Thymus (tissue), 11 donors: ENCODE data around the gene DNMT3A. TPM values are rescaled to one million over a fixed set of nuclear protein-coding genes. Genes with fewer than 3 reads are reported as not detected.
A peak's percentile ranks its signal among the peaks of the same experiment; 100 is the strongest.

Experiments used
- DNase-seq, 9 donors: peaks; one replicate each; pipeline ENCODE4 v3.0.0-alpha.2; 2013; ENCODE audit warnings: low spot score in 9 of 9, low read depth in 6 of 9, missing footprints in 1 of 9
- H3K27ac ChIP-seq, 2 donors: one replicate each; pipeline ENCODE4 v1.5.1; 2013; ENCODE audit warnings: control low read depth in 1 of 2, low read depth in 1 of 2, low read length in 1 of 2, mild to moderate bottlenecking in 1 of 2, moderate library complexity in 1 of 2
- H3K27me3 ChIP-seq, 2 donors: one replicate each; pipeline ENCODE4 v1.5.1; 2013; ENCODE audit warnings: low read length in 1 of 2; ENCODE audit not compliant: control insufficient read depth in 2 of 2, insufficient read depth in 1 of 2
- H3K36me3 ChIP-seq, 2 donors: one replicate each; pipeline ENCODE4 v1.5.1; 2013; ENCODE audit warnings: low read length in 1 of 2, mild to moderate bottlenecking in 1 of 2, moderate library complexity in 1 of 2; ENCODE audit not compliant: control insufficient read depth in 2 of 2, insufficient read depth in 2 of 2
- H3K4me1 ChIP-seq, 2 donors: one replicate each; pipeline ENCODE4 v1.5.1; 2013; ENCODE audit warnings: low read length in 2 of 2; ENCODE audit not compliant: control insufficient read depth in 2 of 2, insufficient read depth in 2 of 2
- H3K4me3 ChIP-seq, 2 donors: one replicate each; pipeline ENCODE4 v1.5.1; 2013; ENCODE audit warnings: low read length in 2 of 2, control low read depth in 1 of 2, mild to moderate bottlenecking in 1 of 2
- H3K9me3 ChIP-seq, 2 donors: one replicate each; pipeline ENCODE4 v1.5.1; 2013; ENCODE audit warnings: low read length in 1 of 2, mild to moderate bottlenecking in 1 of 2; ENCODE audit not compliant: control insufficient read depth in 2 of 2, insufficient read depth in 1 of 2
- WGBS: extraction: QIAGEN DNeasy Blood & Tissue Kit; methylation state at CpG from one replicate; pipeline ENCODE4 v1.1.7; 2013; 5-methylcytosine and 5-hydroxymethylcytosine counted together
- polyA plus RNA-seq: library from polyadenylated mRNA; stranded (reverse); fragments of 200-250 nt; gene quantifications from one replicate; pipeline ENCODE4 v1.2.3, GENCODE V29; 2013
- total RNA-seq: library from RNA; stranded (reverse); fragments of 120-200 nt; gene quantifications from one replicate; pipeline ENCODE4 v1.2.4, GENCODE V29; 2013
- donor health status: healthy.

Gene DNMT3A
- total and polyA plus RNA-seq, 2 donors, result 22.7 to 27.5 TPM

DNA sequence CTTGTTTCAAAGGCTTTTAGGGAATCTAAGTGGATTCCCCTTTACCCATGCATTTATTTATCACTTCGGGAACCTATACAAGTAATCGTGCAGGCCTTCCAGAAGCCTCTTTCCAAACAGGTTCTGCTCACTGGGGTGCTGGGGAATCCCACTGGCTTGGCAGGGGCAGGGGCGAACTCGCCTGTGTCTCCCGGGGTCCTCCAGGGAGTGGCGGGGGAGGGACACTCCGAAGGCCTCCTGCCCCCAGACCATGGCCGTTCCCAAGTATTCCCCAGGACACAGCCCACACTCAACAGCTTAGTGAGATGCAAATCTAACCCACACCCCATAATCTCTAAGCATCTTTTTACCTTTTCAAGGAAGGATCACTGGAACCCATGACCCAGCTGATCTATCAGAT lies 6.5 kb downstream of the DNMT3A start:
- peaks cover 0 to 2% of the 10 kb centered on the region in 2 donors for H3K27me3 ChIP-seq
- peaks cover 19 to 61% of the 10 kb centered on the region in 2 donors for H3K4me1 ChIP-seq
- H3K4me3 ChIP-seq, result no peak overlapping the region
- DNase-seq, result no peak
- WGBS, result 95% methylated on average over 8 of the region's 8 CpGs
- H3K27ac ChIP-seq, result no peak overlapping the region
- peaks cover 0 to 5% of the 10 kb centered on the region in 2 donors for H3K36me3 ChIP-seq
- H3K9me3 ChIP-seq, result no peaks in the 10 kb centered on the region

DNA sequence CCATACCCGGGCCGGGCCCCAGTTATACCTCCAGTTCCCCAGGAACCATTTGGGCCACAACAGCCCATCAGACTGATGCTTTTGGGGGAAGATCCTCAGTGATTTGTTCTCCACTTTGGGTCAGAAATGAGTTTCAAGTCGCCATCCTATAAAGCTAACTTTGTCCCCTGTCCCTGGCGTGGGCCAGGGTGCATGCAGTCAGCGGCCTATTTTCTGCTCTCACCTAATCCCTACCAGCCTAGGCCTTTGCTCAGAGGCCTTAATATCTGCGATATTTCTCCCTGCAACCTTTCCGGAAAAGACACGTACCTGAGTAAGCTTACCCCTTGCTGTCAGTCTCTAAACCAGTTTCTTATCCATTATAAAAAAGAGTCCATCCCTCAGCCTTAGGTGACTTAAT lies 7.2 kb downstream of the DNMT3A start:
- no peaks in the 10 kb centered on the region for H3K9me3 ChIP-seq
- no peaks in the 10 kb centered on the region for H3K27me3 ChIP-seq
- no peak for DNase-seq
- WGBS, result 90% methylated on average over 8 of the region's 8 CpGs
- H3K4me1 ChIP-seq, result peaks cover 13 to 55% of the 10 kb centered on the region in 2 donors
- no peak overlapping the region for H3K4me3 ChIP-seq
- peaks cover 0 to 5% of the 10 kb centered on the region in 2 donors for H3K36me3 ChIP-seq
- peak overlapping the region in 1 of 2 donors; percentile 53 for H3K27ac ChIP-seq

DNA sequence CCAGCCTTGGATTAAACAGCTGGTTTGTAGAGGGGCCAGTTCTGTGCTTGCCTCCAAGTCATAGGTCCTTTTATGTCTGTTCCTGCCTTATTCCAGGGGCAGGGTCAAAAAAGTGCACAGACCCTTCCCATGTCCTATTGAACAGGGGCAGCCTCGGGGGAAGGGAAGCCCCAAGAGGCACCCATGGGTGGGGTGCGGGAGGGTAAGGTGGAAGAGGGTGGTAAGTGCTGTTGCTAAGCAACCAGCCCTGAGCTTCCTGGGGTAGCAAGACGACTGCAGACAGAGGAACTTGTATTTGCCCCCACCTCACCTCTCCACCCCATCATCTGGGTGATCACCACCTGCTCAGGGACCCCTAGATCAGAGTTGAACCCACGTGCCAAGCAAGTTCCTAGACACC lies 7.7 kb downstream of the DNMT3A start:
- no peak overlapping the region for H3K27ac ChIP-seq
- 16% methylated on average over 4 of the region's 4 CpGs for WGBS
- no peaks in the 10 kb centered on the region for H3K27me3 ChIP-seq
- H3K4me3 ChIP-seq, result no peak overlapping the region
- peaks cover 13 to 54% of the 10 kb centered on the region in 2 donors for H3K4me1 ChIP-seq
- DNase-seq, result peak in 4 of 9 donors; percentile 48 to 75 (median 61)
- H3K36me3 ChIP-seq, result peaks cover 0 to 5% of the 10 kb centered on the region in 2 donors
- H3K9me3 ChIP-seq, result no peaks in the 10 kb centered on the region

DNA sequence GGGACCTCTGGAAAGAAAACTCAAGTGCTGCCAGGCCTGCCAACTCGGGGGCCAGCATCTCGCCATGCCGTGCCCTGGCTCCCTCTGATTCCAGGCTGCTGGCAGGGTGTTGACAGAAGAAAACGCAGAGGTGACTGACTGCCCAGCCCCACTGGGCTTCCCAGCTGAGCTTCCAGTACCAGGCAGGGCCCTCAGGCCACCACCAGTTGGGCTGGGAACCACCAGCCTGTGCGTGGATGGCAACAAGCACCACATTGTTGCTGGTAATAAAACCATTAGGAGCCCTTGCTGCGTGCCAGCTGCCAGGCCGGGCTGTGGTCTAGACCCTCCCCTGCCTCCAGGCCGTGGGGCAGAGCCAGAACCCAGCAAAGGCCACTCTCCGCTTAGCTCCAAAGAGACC lies 9.2 kb downstream of the DNMT3A start:
- Histone ChIP-seq H3K9me3 (peaks cover 0 to 6% of the 10 kb centered on the region in 2 donors), H3K4me3 (no peak overlapping the region), H3K27ac (no peak overlapping the region), H3K4me1 (peaks cover 13 to 43% of the 10 kb centered on the region in 2 donors), H3K36me3 (peaks cover 0 to 5% of the 10 kb centered on the region in 2 donors), H3K27me3 (no peaks in the 10 kb centered on the region)
- WGBS, result 98% methylated on average over 9 of the region's 9 CpGs
- no peak for DNase-seq

DNA sequence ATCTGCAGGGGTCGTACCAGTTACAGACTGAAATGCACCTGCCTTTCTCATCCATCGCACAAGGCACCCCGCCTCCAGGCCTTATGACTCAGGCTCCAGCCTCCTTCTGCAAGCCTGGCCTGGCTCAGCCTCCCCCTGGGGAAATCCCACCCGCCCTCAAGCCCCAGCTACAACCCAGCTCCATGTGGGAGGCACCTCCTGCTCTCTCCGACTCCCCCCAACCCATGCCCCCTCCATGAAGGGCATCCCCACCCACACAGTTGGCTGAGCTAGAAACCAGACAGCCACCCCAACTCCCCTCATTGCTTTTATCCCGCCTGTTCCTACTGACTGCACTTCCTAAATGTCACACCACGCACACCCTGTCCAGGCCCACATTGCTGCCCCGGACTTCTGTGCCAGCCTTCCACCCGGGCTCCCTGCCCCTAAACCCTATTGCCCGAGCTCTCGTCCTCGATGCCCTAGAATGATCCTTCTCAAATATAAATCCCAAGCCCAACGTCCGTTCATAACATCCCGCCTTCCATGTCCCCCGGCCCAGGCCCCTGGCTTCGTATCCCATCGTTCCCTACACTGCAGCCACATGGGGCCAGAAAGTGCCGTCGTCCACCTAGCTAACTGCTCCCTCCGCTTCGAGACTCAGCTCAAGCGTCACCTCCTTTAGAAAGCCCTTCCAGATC lies 9.9 kb downstream of the DNMT3A start:
- H3K4me3 ChIP-seq, result no peak overlapping the region
- no peaks in the 10 kb centered on the region for H3K27me3 ChIP-seq
- WGBS, result 93% methylated on average over 23 of the region's 23 CpGs
- H3K27ac ChIP-seq, result no peak overlapping the region
- H3K36me3 ChIP-seq, result peaks cover 2 to 10% of the 10 kb centered on the region in 2 donors
- DNase-seq, result no peak
- H3K9me3 ChIP-seq, result peaks cover 3 to 13% of the 10 kb centered on the region in 2 donors
- peaks cover 13 to 38% of the 10 kb centered on the region in 2 donors for H3K4me1 ChIP-seq

DNA sequence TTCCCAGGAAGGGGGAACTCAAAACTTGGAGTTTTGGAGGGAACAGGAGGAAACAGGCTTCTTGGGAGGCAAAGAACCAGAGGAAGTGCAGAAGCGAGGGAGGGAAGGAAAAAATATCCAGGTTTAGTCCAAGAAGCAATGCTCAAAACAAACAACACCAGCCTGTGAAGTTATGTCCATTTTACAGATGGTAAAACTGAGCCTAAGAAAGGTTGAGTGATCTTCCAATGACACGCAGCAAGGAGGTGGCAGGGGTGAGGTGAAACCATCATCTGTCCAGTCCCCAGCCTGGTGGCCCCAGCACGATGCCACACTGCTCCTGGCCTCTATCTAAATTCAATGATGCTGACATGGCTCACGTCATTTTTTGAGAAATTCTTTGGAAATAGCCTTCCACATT lies 10.8 kb downstream of the DNMT3A start:
- Histone ChIP-seq H3K4me1 (peaks cover 12 to 32% of the 10 kb centered on the region in 2 donors), H3K27ac (no peak overlapping the region), H3K36me3 (peaks cover 6 to 16% of the 10 kb centered on the region in 2 donors), H3K4me3 (no peak overlapping the region), H3K27me3 (no peaks in the 10 kb centered on the region), H3K9me3 (peaks cover 7 to 20% of the 10 kb centered on the region in 2 donors)
- no peak for DNase-seq
- WGBS, result 96% methylated on average over 4 of the region's 4 CpGs

DNA sequence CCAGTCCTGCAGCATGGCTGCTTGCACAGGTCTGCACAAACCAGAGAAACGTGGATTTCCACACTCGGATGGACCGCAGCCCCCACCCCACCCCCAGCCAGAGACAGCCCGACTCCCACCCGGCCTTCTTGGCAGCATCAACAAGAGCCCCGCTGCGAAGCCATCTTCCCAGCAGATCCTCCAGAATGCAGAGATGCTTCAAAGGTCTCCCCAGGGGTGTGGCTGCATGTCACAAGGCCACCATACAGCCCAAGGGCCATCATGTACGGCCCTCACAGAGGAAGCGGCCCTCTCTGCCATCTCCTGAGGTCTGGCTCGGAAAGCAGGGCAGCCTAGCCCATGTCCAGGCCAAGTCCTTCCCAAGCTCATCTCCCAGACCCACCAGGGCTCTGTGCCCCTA lies 11.5 kb downstream of the DNMT3A start:
- no peak overlapping the region for H3K27ac ChIP-seq
- H3K36me3 ChIP-seq, result peaks cover 6 to 16% of the 10 kb centered on the region in 2 donors
- WGBS, result 96% methylated on average over 10 of the region's 10 CpGs
- no peaks in the 10 kb centered on the region for H3K27me3 ChIP-seq
- no peak overlapping the region for H3K4me3 ChIP-seq
- DNase-seq, result no peak
- peaks cover 7 to 20% of the 10 kb centered on the region in 2 donors for H3K9me3 ChIP-seq
- peaks cover 11 to 25% of the 10 kb centered on the region in 2 donors for H3K4me1 ChIP-seq

DNA sequence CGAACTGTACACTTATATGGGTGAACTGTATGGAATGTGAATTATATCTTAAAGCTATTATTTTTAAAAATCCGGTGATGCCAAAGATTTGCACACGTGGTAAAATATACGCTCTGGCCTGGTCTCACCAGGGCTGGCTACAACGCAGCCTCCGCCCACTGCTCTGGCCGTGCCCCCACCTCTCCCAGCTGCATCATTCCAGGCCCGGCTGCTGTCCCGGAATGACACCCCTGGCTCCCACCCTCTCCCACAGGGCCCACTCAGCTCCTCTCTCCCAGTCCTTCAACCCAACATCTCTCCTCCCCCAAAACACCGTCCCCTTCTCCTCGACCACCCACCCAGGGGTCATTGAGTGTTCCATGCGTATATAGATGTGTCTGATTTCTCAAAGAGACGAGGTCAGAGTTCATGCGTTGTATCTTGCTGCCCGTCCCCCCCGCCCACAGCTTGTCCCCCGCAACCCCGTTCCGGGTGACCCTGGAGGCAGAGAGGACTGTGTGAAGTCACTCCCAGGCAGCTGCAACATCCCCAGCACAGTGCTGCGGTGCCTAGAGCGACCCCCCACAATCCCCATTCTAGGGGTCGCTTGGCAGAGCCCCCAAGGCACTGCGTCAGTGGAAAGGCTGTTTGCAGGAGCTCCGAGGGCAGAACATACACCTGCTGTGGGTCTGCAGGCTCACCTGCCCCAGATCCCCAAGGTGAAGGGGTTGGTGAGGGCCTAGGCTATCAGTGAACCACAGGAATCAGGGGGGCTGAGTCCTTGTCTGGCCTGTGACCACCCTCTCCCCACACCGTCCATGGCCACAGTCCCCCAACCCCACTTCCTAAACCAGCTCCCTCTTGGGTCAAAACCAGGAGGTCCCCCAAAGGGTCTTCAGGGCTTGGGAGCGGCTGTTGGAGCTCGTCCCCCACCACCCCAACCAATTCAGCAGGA lies 13.3 kb downstream of the DNMT3A start:
- no peak for DNase-seq
- H3K4me1 ChIP-seq, result peaks cover 0 to 9% of the 10 kb centered on the region in 2 donors
- 96% methylated on average over 27 of the region's 27 CpGs for WGBS

More for the DNA sequence above, 13.3 kb downstream of the DNMT3A start:
- Histone ChIP-seq H3K9me3 (peaks cover 7 to 20% of the 10 kb centered on the region in 2 donors), H3K36me3 (peaks cover 6 to 16% of the 10 kb centered on the region in 2 donors), H3K27ac (no peak overlapping the region), H3K27me3 (no peaks in the 10 kb centered on the region), H3K4me3 (no peak overlapping the region)
